Lung (tissue), 12 donors: Measurements from ENCODE around the gene GLT8D1. TPM values are rescaled to one million over a fixed set of nuclear protein-coding genes. Genes with fewer than 3 reads are reported as not detected.

Experiments used
- ATAC-seq: fragments of 200-7000 bp; cut with Tn5 transposase; one replicate; pipeline ENCODE4 v1.9.1; 2020; ENCODE audit warnings: moderate number of reproducible peaks; ENCODE audit not compliant: insufficient read depth, low FRiP score
- DNase-seq, 3 donors: peaks; one replicate each; pipeline ENCODE4 v3.0.0-alpha.2; 2013 to 2017
- H3K27ac ChIP-seq, 2 donors: one replicate each; pipeline ENCODE4 v1.5.1; 2013; ENCODE audit warnings: mild to moderate bottlenecking in 2 of 2, moderate library complexity in 2 of 2, control low read depth in 1 of 2, inconsistent platforms in 1 of 2, low read depth in 1 of 2, low read length in 1 of 2
- H3K27me3 ChIP-seq, 3 donors: one replicate each; pipeline ENCODE4 v1.5.1; 2013; ENCODE audit warnings: low read length in 2 of 3; ENCODE audit not compliant: control insufficient read depth in 3 of 3, insufficient read depth in 3 of 3
- H3K36me3 ChIP-seq, 4 donors: one replicate each; pipeline ENCODE4 v1.5.1; 2013; ENCODE audit warnings: low read length in 4 of 4, mild to moderate bottlenecking in 1 of 4, moderate library complexity in 1 of 4; ENCODE audit not compliant: control insufficient read depth in 4 of 4, insufficient read depth in 4 of 4
- H3K4me1 ChIP-seq, 5 donors: one replicate each; pipeline ENCODE4 v1.5.1; 2013; ENCODE audit warnings: low read length in 5 of 5, mild to moderate bottlenecking in 2 of 5, moderate library complexity in 1 of 5; ENCODE audit not compliant: control insufficient read depth in 5 of 5, insufficient read depth in 5 of 5
- H3K4me3 ChIP-seq: one replicate; pipeline ENCODE4 v1.5.1; 2013; ENCODE audit warnings: mild to moderate bottlenecking, control low read depth, moderate library complexity
- H3K9ac ChIP-seq, 2 donors: one replicate each; pipeline ENCODE4 v1.5.1; 2013; ENCODE audit warnings: low read length in 2 of 2, control low read depth in 1 of 2; ENCODE audit not compliant: insufficient read depth in 1 of 2
- H3K9me3 ChIP-seq, 4 donors: one replicate each; pipeline ENCODE4 v1.5.1; 2013; ENCODE audit warnings: low read length in 3 of 4, mild to moderate bottlenecking in 1 of 4, moderate library complexity in 1 of 4; ENCODE audit not compliant: control insufficient read depth in 4 of 4, insufficient read depth in 3 of 4
- WGBS, 2 donors: extraction: QIAGEN DNeasy Blood & Tissue Kit; methylation state at CpG; one replicate each; pipeline ENCODE4 v1.1.7; 2013; 5-methylcytosine and 5-hydroxymethylcytosine counted together
- polyA plus RNA-seq, 2 donors: library from polyadenylated mRNA; stranded (reverse); fragments of 200-250 nt; gene quantifications; one replicate each; pipeline ENCODE4 v1.2.1, GENCODE V29; 2013
- total RNA-seq, 2 donors: library from RNA; depleted of rRNA in 1 of 2; stranded (reverse); fragments of >200 nt in 1 of 2; gene quantifications; one replicate each; pipeline ENCODE4 v1.2.1, GENCODE V29; 2014 to 2021
- TF ChIP-seq, protein P1 (sequence below): IDR thresholded peaks from 2 replicates; pipeline ENCODE4 v1.5.1; 2012; ENCODE audit warnings: mild to moderate bottlenecking; ENCODE audit errors: control extremely low read depth, extremely low read depth
- donor health status: control.
- donor health status: control.
- donor health status: Bipolar disorder and iron deficiency.
- donor health status: healthy.
- donor health status: DM: yes; HTN: yes; CAD: no.

GLT8D1 gene
- total and polyA plus RNA-seq, 4 donors: 35.4 to 85.5 (median 48.3) TPM

DNA sequence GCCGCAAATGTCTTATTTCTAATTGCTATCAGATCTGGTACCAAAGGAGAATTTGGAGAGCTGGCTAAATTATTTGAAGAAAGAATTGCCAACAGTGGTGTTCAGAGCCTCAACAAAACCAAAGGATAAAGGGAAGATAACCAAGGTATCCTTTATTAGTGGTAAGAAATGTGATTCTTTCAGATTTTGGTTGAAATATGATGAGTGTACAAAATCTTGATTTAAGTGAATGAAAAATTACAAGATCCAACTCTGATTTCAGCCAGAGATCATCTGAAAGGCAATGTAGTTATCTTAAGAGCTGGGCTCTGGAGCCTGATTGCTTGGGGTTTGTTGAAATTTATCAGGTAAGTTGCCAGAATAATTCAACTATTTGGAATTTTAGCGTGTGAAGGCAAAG, 15.0 kb downstream of the GLT8D1 start:
- H3K4me3 ChIP-seq: no peak overlapping the region
- H3K36me3 ChIP-seq: peaks cover 34 to 73% (median 59%) of the 10 kb centered on the region in 4 donors
- H3K9ac ChIP-seq: no peak overlapping the region
- no peaks in the 10 kb centered on the region for H3K9me3 ChIP-seq
- H3K27me3 ChIP-seq: no peaks in the 10 kb centered on the region
- DNase-seq (no peak), ATAC-seq (no peak)
- peaks cover 0 to 10% (median 4%) of the 10 kb centered on the region in 5 donors for H3K4me1 ChIP-seq
- WGBS, 2 donors: 96 to 97% methylated on average over 2 of the region's 2 CpGs
- TF ChIP-seq, protein P1, sequence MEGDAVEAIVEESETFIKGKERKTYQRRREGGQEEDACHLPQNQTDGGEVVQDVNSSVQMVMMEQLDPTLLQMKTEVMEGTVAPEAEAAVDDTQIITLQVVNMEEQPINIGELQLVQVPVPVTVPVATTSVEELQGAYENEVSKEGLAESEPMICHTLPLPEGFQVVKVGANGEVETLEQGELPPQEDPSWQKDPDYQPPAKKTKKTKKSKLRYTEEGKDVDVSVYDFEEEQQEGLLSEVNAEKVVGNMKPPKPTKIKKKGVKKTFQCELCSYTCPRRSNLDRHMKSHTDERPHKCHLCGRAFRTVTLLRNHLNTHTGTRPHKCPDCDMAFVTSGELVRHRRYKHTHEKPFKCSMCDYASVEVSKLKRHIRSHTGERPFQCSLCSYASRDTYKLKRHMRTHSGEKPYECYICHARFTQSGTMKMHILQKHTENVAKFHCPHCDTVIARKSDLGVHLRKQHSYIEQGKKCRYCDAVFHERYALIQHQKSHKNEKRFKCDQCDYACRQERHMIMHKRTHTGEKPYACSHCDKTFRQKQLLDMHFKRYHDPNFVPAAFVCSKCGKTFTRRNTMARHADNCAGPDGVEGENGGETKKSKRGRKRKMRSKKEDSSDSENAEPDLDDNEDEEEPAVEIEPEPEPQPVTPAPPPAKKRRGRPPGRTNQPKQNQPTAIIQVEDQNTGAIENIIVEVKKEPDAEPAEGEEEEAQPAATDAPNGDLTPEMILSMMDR: no peak
- no peak overlapping the region for H3K27ac ChIP-seq

DNA sequence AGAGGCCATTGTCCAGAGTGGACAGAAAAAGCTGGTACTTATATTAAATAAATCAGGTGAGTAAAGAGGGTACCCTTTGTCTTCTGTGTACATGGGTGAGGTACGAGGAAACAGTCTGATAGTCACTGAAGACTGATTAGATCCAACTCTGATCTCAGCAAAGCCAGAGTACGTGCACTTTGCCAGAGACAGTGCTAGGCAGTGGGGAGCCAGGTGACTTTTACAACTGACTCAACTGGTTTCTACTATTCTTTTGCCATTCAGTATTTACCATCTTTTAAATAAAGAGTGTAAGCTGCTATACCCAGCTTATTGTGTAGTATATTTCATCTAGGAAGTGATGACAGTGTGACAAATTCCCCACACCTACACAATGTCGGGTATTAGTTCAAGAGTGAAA, 16.4 kb downstream of the GLT8D1 start:
- 88 to 93% methylated on average over 3 of the region's 3 CpGs for WGBS, 2 donors
- peaks cover 2 to 17% (median 4%) of the 10 kb centered on the region in 5 donors for H3K4me1 ChIP-seq
- peaks cover 30 to 61% (median 47%) of the 10 kb centered on the region in 4 donors for H3K36me3 ChIP-seq
- H3K4me3 ChIP-seq: no peak overlapping the region
- no peaks in the 10 kb centered on the region for H3K27me3 ChIP-seq
- TF ChIP-seq, protein P1: no peak
- no peak overlapping the region for H3K27ac ChIP-seq
- ATAC-seq (no peak), DNase-seq (no peak)
- H3K9ac ChIP-seq: no peak overlapping the region
- no peaks in the 10 kb centered on the region for H3K9me3 ChIP-seq

DNA sequence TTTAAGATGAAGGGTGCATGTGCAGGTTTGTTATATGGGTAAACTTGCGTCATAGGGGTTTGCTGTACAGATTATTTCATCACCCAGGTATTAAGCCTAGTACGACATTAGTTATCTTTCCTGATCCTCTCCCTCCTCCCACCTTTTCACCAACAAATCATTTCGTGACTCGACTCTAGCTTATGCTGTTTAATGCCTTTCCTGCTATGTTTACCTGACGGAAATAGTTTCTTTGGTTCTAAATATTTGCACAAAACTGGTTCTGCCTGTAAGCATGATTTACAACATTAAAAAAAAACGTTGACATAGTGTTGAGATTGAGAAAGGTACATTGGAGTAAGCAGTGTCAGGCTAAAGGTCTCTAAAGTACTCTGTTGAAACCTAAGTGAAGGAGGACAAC, 17.3 kb downstream of the GLT8D1 start:
- WGBS, 2 donors: 80% methylated on average over 6 of the region's 6 CpGs
- DNase-seq (no peak), ATAC-seq (no peak)
- TF ChIP-seq, protein P1: no peak
- Histone ChIP-seq H3K27ac (no peak overlapping the region), H3K9ac (no peak overlapping the region), H3K4me1 (peaks cover 4 to 25% (median 7%) of the 10 kb centered on the region in 5 donors), H3K9me3 (no peaks in the 10 kb centered on the region), H3K27me3 (no peaks in the 10 kb centered on the region), H3K4me3 (no peak overlapping the region), H3K36me3 (peaks cover 24 to 53% (median 40%) of the 10 kb centered on the region in 4 donors)
